ENCODE measurements around the gene S100P.
"Not testable (repeated sequence)": the region's sequence is repeated elsewhere in the genome, so short reads cannot be mapped to it uniquely, and the experiment has no call there.

- TF ChIP-seq POLR2A, CTCF (IDR thresholded peaks at IDR 0.05): not testable (repeated sequence)
These were observed 31.8 kb downstream of the S100P start for GRCh38 chr4:6725427-6725961.

Data from ovary (tissue), 3 donors.